Stimulated activated CD8-positive, alpha-beta memory T cell treated with anti-CD3 and anti-CD28 coated beads, Interleukin-2, amount 100 ng/mL, for 48 hours (primary cell): Measurements from ENCODE around the gene PHF5A.
A peak's percentile ranks its signal among the peaks of the same experiment; 100 is the strongest.
"Not testable (repeated sequence)": the region's sequence is repeated elsewhere in the genome, so short reads cannot be mapped to it uniquely, and the experiment has no call there.

Experiments
- DNase-seq, 2 donors: peaks; one replicate each; pipeline ENCODE4 v3.0.0-alpha.2; 2020; ENCODE audit warnings: low read depth in 2 of 2

The PHF5A gene

DNA sequence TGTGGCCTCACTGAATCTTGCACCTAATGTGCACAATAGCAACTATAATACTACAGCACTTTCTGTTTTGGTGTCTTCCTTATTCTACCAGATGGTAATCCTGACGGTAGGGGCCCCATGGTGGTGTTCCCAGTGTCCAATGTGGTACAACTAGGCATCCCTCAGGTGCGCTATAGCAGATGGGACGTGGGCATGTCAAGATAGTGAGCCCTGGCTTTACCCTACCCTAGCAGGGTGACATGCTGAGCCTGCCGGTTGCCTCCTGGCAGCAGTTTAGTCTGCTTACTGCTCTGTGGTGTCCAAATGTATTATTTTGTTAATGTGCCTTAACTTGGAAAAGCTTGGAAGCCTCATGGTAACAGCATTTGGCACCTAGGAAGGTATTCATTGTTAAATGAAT lies 19.6 kb upstream of the PHF5A start:
- no peak for DNase-seq

DNA sequence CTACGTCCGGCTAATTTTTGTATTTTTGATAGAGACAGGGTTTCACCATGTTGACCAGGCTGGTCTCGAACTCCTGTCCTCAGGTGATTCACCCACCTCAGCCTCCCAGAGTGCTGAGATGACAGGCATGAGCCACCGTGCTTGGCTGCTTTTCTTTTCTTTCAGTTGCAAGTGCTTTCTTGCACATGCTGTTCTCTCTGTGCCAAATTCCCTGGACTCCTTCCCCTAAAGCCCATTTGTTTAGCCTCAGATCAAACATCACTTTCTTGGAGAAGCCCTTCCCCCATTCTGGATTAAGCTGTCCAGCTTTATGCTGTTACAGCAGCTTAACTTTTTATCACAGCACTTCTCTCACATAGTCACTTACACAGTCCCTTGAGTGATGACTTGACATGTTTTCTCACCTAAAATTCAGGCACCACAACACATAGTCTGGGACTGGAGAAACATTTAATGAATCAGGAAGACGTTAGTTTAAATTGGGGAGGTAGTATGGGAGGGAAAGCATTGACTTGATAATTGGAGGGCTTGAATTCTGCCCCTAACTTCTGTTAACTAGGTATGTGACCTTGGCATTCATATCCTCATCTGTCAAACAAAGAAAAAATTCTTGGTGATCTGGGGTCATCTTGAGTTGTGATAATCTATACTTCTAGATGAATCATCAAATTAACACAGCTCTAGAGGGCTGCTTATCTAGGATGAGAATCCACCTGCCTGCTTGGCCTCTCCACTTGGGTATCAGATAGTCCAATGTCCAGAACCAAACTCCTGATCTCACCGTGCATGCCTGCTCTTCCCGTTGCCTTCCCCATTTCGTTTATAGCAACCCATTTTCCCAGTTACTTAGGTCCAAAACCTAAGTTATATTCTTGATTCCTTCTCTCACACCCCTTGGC lies 18.8 kb upstream of the PHF5A start:
- no peak for DNase-seq

GRCh38 chr22:41485033-41485432 lies 16.5 kb upstream of the PHF5A start:
- no peak for DNase-seq

- no peak for DNase-seq
Measured at GRCh38 chr22:41482319-41482935, 13.9 kb upstream of the PHF5A start.

- DNase-seq, result no peak
Measured at GRCh38 chr22:41481925-41482318, 13.4 kb upstream of the PHF5A start.

GRCh38 chr22:41481131-41481830 lies 12.8 kb upstream of the PHF5A start:
- DNase-seq, result no peak

DNA sequence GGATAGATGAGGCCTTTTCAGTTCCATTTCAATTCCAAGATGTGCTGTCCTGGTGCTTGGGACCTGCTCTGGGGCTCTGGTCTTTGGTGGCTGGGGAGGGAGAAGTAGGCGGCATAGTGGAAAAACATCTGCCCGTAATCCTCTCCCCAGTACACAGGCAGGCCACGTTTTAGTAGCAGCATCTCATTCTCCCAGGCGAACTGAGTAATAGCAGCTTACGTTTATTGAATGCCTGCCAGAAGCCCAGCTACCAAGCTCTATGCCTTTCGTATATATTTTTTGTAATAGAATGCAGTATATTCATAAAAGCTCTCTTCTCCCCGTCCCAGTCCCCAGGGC lies 11.9 kb upstream of the PHF5A start:
- DNase-seq, result no peak

DNA sequence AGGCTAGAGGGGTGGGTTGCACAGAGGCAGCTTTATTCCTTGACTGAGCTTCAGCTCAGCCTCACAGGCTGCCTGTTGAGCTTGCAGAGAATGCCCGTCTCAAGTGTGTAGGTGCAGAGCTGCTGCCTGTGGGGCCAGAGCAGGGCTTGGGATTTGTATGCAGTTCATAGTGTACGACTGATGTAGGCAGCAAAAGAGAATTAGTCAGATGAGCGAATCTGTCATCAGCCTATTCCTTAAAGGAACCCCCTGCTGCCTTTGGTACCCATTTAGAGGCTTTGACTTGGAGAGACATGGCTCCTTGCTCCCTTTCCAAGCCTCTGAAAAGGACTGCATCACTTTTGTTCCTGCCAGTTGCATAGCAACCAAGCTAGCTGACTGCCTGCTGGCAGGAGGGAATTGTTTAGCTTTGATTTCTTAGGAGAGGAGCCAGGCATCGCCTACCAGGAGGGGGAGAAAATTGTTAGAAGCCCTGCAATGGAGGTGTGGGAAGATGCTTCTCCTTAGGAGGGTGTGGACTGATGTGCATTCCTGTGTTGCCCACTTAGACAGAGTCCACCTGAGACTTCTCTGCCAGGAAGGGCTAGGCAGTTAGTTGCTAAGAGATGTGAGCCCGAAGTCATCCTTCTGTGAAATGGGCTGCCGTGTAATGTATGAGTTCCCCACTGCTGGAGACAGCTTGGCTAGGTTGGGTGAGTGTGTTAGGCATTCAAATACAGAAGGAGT lies 11.3 kb upstream of the PHF5A start:
- no peak for DNase-seq

GRCh38 chr22:41478891-41479521 lies 10.5 kb upstream of the PHF5A start:
- no peak for DNase-seq

- DNase-seq, result no peak
Measured at GRCh38 chr22:41478473-41478872, 10.0 kb upstream of the PHF5A start.

DNA sequence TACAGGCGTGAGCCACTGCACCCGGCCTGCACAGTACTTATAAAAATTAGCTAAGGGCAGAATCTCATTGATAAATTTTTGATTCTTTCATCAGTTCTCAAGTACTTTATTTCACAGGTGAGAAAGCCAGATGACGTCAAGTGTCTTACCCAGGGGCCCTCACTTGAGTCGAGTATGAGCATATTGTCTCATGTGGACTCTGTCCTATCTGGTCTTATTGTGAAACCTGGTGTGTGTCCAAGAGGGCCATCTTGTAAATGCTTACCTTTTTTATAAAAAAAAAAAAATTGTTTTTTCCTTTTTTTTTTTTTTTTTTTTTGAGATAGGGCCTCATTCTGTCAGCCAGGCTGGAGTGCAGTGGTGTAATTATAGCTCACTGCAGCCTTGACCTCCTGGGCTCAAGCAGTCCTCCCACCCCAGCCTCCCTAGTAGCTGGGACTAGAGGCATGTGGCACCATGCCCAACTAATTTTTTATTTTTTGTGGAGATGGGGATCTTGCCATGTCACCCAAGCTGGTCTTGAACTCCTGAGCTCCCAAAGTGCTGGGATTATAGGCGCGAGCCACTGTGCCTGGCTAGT lies 6.5 kb upstream of the PHF5A start:
- no peak for DNase-seq

GRCh38 chr22:41471568-41471967 lies 3.1 kb upstream of the PHF5A start:
- no peak for DNase-seq

DNA sequence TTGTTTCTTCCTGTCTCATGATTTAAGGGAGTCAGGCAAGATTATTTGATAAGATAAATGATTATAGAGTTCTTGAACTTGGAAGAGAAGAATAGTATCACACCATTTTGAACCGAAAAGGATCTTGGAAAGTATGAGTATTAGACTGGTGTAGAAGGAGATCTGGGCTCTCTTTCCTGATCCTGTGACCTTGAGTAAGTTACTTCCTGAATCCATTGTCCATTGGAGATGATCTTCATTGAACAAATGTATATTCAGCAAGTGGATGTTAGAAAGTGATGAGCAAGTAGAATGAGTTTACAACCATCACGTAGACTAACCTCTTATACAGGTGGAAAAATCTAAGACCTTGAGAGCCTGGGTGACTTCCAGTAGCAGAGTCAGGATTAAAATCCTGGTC lies 2.4 kb upstream of the PHF5A start:
- no peak for DNase-seq

- no peak for DNase-seq
Measured at GRCh38 chr22:41469218-41469851, 843 bp upstream of the PHF5A start.

DNA sequence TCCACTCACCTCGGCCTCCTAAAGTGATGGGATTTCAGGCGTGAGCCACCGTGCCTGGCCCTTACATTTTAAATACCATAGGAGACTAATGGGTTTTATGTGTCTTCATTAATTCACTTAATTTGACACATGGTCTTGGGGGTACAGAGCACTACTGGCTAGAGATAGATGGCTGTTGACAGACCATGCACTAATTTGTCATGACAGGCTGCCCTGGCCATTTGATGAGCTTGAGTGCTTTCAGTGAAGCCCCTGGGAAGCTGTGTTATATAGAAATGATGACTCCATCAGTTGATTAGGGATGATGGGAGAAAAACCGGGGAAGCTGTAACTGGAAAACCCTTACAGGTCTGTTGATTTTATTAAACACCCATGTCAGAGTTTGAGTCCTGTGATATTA lies 6.6 kb downstream of the PHF5A start:
- DNase-seq, result no peak

DNA sequence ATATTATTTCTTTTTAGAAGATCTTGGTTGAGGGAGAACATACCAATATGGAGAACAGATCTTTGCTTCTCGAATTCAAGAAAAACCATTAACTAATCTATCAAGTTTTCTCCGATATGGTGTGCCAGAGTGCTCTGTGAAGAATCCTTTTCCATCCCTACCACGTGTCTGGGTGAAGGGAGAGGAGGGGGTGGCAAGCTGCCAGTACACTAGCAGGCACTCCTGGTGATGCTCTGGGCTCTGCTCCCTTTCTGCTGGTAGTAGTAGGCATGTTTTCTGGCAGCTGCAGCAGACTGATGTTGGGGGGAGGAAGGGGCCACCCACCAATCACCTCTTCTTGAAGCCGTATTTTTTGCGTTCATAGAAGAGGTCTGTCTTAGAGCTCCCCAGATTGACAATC lies 8.4 kb downstream of the PHF5A start:
- not testable (repeated sequence) for DNase-seq

DNA sequence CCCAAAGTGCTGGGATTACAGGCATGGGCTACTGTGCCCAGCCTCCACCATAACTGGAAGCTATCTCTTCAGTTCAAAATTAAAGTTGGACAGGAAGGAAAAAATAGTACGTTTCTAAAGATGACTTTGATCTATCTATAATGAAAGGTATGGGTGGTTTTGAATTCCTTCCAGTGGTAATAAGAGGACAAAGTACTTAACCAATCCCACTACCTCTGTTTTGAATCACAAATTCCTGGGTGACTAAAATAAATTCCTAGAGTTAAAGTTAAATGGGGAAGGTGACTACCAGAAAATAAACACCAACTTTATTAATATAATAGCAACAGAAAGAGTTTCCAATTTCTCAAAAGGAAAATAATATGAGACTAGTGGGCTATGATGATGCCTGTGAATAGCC lies 9.1 kb downstream of the PHF5A start:
- DNase-seq, result no peak

DNA sequence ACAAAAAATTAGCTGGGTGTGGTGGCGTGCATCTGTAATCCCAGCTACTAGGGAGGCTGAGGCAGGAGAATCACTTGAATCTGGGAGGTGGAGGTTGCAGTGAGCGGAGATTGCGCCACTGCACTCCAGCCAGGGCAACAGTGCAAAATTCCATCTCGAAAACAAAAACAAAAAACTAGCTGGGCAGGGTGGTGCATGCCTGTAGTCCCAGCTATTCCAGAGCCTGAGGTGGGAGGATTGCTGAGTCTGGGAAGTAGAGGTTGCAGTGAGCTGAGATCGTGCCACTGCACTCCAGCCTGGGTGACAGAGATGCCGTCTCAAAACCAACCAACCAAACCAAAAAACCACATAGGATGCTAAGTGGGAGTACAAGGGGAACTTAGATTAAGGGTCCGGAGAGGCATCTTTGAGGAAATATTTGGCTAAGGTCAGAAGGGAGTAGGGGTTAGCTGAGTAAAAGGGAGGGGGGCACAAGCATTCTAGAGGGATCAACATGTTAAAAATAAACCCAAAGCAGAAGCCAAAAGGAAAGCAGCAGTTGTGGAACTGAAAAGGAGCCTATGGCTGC lies 10.2 kb downstream of the PHF5A start:
- no peak for DNase-seq

DNA sequence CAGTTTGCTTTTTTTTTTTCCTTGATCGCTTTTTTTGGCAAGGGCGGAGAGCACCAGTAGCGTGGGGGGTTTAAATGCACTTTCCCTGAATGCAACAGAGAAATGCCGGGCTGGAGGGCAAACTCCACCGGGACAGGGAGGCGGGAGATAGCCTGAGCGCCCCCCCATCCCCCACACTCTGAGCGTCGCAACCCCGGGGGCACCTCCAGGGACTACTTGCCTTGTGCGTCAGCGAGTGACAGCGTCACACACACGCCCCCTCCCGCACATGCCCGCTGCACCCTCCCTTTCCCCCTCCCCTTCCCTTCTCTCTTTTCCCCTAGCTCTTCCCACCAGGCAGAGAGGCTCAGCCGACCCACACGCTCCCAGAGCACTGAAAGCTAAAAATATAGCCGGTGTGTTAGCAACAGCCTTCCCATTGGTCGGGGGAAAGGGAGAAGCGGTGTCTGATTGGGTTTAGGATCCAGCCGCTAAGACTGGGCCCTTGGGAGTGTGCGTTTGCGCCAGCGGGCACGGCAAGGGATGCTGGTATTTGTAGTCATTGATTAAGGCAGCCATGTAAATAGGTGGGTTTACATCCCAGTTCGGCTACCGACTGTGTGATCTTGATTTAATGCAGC lies 20.2 kb downstream of the PHF5A start:
- peak; percentile 76 to 84 for DNase-seq
